ENCODE measurements around the gene ADPRH.

The ADPRH gene

GRCh38 chr3:119631516-119631915 is 52.2 kb downstream of the ADPRH start:
- DNase-seq = no peak

- DNase-seq = no peak
Measured at GRCh38 chr3:119632216-119632615, 52.9 kb downstream of the ADPRH start.

GRCh38 chr3:119632829-119633228 is 53.5 kb downstream of the ADPRH start:
- no peak for DNase-seq

GRCh38 chr3:119635719-119636118 is 56.4 kb downstream of the ADPRH start:
- DNase-seq = no peak

- DNase-seq = no peak
Measured at GRCh38 chr3:119636249-119636648, 57.0 kb downstream of the ADPRH start.

- DNase-seq = no peak
Measured at GRCh38 chr3:119636891-119637611, 57.8 kb downstream of the ADPRH start.

GRCh38 chr3:119637679-119638477 is 58.6 kb downstream of the ADPRH start:
- no peak for DNase-seq
